IMR-90 (cell line): ENCODE results near the gene BMERB1. TPM values are rescaled to one million over a fixed set of nuclear protein-coding genes. Genes with fewer than 3 reads are reported as not detected.

Source experiments
- ATAC-seq: fragments of 200-7000 bp; cut with Tn5 transposase; 2 replicates; pipeline ENCODE4 v1.9.1; 2020; ENCODE audit warnings: low read depth, mild to moderate bottlenecking, moderate library complexity
- BruUV-seq: library from RNA; stranded (reverse); fragments of 400-500 nt; replicated peaks from 2 replicates; lab custom pipeline; 2021; lab: Mats Ljungman, UMichigan
- CTCF ChIA-PET: fragments of 300-600 bp; formaldehyde crosslinking; extraction: SDS; loops from one replicate; lab custom pipeline; 2021; ENCODE audit warnings: antibody characterized with exemption; lab: Yijun Ruan, JAX
- POLR2A ChIA-PET: fragments of 300-600 bp; sonication (Branson Sonifier 250); formaldehyde crosslinking; loops from one replicate; lab custom pipeline; 2022; ENCODE audit warnings: antibody characterized with exemption; ENCODE audit not compliant: unreplicated experiment; lab: Charles Lee
- DNase-seq: peaks from one replicate; pipeline ENCODE4 v3.0.0; 2013
- H2AFZ ChIP-seq: replicated peaks from 2 replicates; pipeline ENCODE3; 2013; ENCODE audit warnings: low read length, mild to moderate bottlenecking; ENCODE audit not compliant: poor library complexity
- H2AK5ac ChIP-seq: 2 replicates; pipeline ENCODE4 v1.6.1; 2013; ENCODE audit warnings: low read depth, low read length, inconsistent platforms
- H2AK9ac ChIP-seq: replicated peaks from 2 replicates; pipeline ENCODE3; 2013; ENCODE audit warnings: mild to moderate bottlenecking, low read depth, low read length, moderate library complexity; ENCODE audit not compliant: poor library complexity
- H2BK120ac ChIP-seq: 2 replicates; pipeline ENCODE4 v1.6.1; 2013; ENCODE audit warnings: low read depth, low read length, inconsistent platforms
- H2BK15ac ChIP-seq: 3 replicates; pipeline ENCODE4 v1.6.1; 2013; ENCODE audit warnings: low read depth, low read length, inconsistent platforms
- H2BK20ac ChIP-seq: 2 replicates; pipeline ENCODE4 v1.6.1; 2013; ENCODE audit warnings: low read depth, mild to moderate bottlenecking, inconsistent platforms, low read length, moderate library complexity
- H2BK5ac ChIP-seq: 2 replicates; pipeline ENCODE4 v1.6.1; 2013; ENCODE audit warnings: mild to moderate bottlenecking, low read depth, low read length, inconsistent platforms; ENCODE audit not compliant: poor library complexity, severe bottlenecking
- H3K14ac ChIP-seq: replicated peaks from 2 replicates; pipeline ENCODE4 v1.6.1; 2013; ENCODE audit warnings: low read depth, low read length, inconsistent platforms
- H3K18ac ChIP-seq: 2 replicates; pipeline ENCODE4 v1.6.1; 2013; ENCODE audit warnings: low read depth, low read length, control low read depth
- H3K23ac ChIP-seq: 2 replicates; pipeline ENCODE4 v1.6.1; 2013; ENCODE audit warnings: low read depth, low read length, inconsistent platforms
- H3K27ac ChIP-seq: 2 replicates; pipeline ENCODE4 v1.5.1; 2013; ENCODE audit warnings: mild to moderate bottlenecking, control low read depth, low read length; ENCODE audit not compliant: insufficient read depth
- H3K27me3 ChIP-seq: 2 replicates; pipeline ENCODE4 v1.6.1; 2013; ENCODE audit warnings: low read length; ENCODE audit not compliant: control insufficient read depth, insufficient read depth
- H3K36me3 ChIP-seq: 2 replicates; pipeline ENCODE4 v1.6.1; 2013; ENCODE audit warnings: low read length, mixed read lengths; ENCODE audit not compliant: control insufficient read depth, insufficient read depth
- H3K4ac ChIP-seq: 2 replicates; pipeline ENCODE4 v1.6.1; 2013; ENCODE audit warnings: low read depth, low read length, inconsistent platforms
- H3K4me1 ChIP-seq: 2 replicates; pipeline ENCODE4 v1.6.1; 2013; ENCODE audit warnings: low read length, mixed read lengths; ENCODE audit not compliant: control insufficient read depth, insufficient read depth
- H3K4me2 ChIP-seq: 2 replicates; pipeline ENCODE4 v1.6.1; 2013; ENCODE audit warnings: low read depth, mild to moderate bottlenecking, control low read depth, low read length, moderate library complexity
- H3K4me3 ChIP-seq: 2 replicates; pipeline ENCODE4 v1.5.1; 2013; ENCODE audit warnings: low read depth, mild to moderate bottlenecking, control low read depth, low read length, moderate library complexity; ENCODE audit not compliant: insufficient read depth
- H3K56ac ChIP-seq: 2 replicates; pipeline ENCODE4 v1.6.1; 2013; ENCODE audit warnings: low read length, inconsistent platforms; ENCODE audit not compliant: insufficient read depth; ENCODE audit errors: extremely low read depth
- H3K79me1 ChIP-seq, 2 experiments: 2 replicates each; pipeline ENCODE4 v1.6.1; 2013; ENCODE audit warnings: low read length in 2 of 2, inconsistent platforms in 1 of 2, low read depth in 1 of 2
- H3K9ac ChIP-seq: 2 replicates; pipeline ENCODE4 v1.6.1; 2013; ENCODE audit warnings: low read depth, low read length, control low read depth
- H3K9me1 ChIP-seq: 2 replicates; pipeline ENCODE4 v1.6.1; 2013; ENCODE audit warnings: low read length, inconsistent platforms; ENCODE audit not compliant: insufficient read depth
- H3K9me3 ChIP-seq: 2 replicates; pipeline ENCODE4 v1.6.1; 2013; ENCODE audit warnings: low read length; ENCODE audit not compliant: control insufficient read depth, insufficient read depth
- H4K20me1 ChIP-seq: 2 replicates; pipeline ENCODE4 v1.6.1; 2013; ENCODE audit warnings: low read length, inconsistent platforms; ENCODE audit not compliant: insufficient read depth
- H4K5ac ChIP-seq: 2 replicates; pipeline ENCODE4 v1.6.1; 2013; ENCODE audit warnings: mild to moderate bottlenecking, low read depth, low read length, control low read depth
- H4K8ac ChIP-seq, 2 experiments: 2 replicates each; pipeline ENCODE4 v1.6.1; 2013; ENCODE audit warnings: low read depth in 2 of 2, low read length in 2 of 2, control low read depth in 1 of 2, inconsistent platforms in 1 of 2
- H4K91ac ChIP-seq: 2 replicates; pipeline ENCODE4 v1.6.1; 2013; ENCODE audit warnings: low read depth, low read length, inconsistent platforms; ENCODE audit not compliant: insufficient read depth
- ELK1 ChIP-seq: fragments of 150-350 bp; IDR thresholded peaks from 2 replicates; pipeline ENCODE4 v1.6.1; 2016; ENCODE audit warnings: low read depth, mild to moderate bottlenecking, low read length, moderate library complexity, borderline replicate concordance
- NFE2L2 ChIP-seq: fragments of 150-350 bp; IDR thresholded peaks from 2 replicates; pipeline ENCODE4 v1.6.1; 2016; ENCODE audit warnings: low read depth, mild to moderate bottlenecking, low read length
- WGBS, 2 experiments: methylation state at CpG; one replicate each; pipeline versions ENCODE4 v1.1.5 to v1.1.7; 2013; ENCODE audit warnings: missing lambda C conversion rate in 2 of 2; ENCODE audit not compliant: insufficient read length in 1 of 2; ENCODE audit errors: extremely low coverage in 2 of 2; 5-methylcytosine and 5-hydroxymethylcytosine counted together
- dilution Hi-C: fragments of 300-500 bp; cut with HindIII; formaldehyde crosslinking; loops from one replicate; pipeline ENCODE4 v1.14.3; 2018; ENCODE audit warnings: low sequenced_read_pairs; ENCODE audit not compliant: unreplicated experiment
- in situ Hi-C: fragments of 300-500 bp; cut with MboI; formaldehyde crosslinking; loops from 3 replicates; pipeline ENCODE4 v1.14.3; 2019; ENCODE audit warnings: low sequenced_read_pairs, inconsistent platforms, mixed read lengths
- intact Hi-C: fragments of 100-400 bp; cut with micrococcal nuclease; formaldehyde crosslinking; loops from 2 replicates; pipeline ENCODE4 v1.10.0; 2022
- polyA plus RNA-seq, 3 experiments: library from polyadenylated mRNA; depleted of rRNA; stranded (reverse); fragments of >200 nt; gene quantifications; 2 replicates each; pipeline ENCODE4 v1.2.3, GENCODE V29; 2012; ENCODE audit warnings: low replicate concordance in 1 of 3
- total RNA-seq: library from RNA; depleted of rRNA; stranded (reverse); fragments of >200 nt; gene quantifications from 2 replicates; pipeline ENCODE4 v1.2.3, GENCODE V29; 2012

Gene BMERB1
- total and polyA plus RNA-seq, 2 of the 4 experiments (the other 2 are of a cell fraction) = 22.6 to 32.9 TPM

- H3K4me3 ChIP-seq = no peak overlapping the region
- dilution Hi-C loops (no loop called here), in situ Hi-C loops (no loop called here), intact Hi-C loops (no loop called here)
- no peak overlapping the region for H3K56ac ChIP-seq
- no TSS peak for BruUV-seq
- no peak overlapping the region for H4K5ac ChIP-seq
- TF ChIP-seq NFE2L2 (no peak), ELK1 (no peak)
- no peak overlapping the region for H2BK15ac ChIP-seq
- peak overlapping the region; percentile 56; the same call in 1 of the 2 replicates for H2AK5ac ChIP-seq
- CTCF ChIA-PET = no interaction called here
- no peak overlapping the region for H3K27ac ChIP-seq
- peaks cover 16 to 21% of the 10 kb centered on the region in 2 experiments for H3K79me1 ChIP-seq
- H4K8ac ChIP-seq = no peak overlapping the region
- H2BK20ac ChIP-seq = no peak overlapping the region
- no peak overlapping the region for H3K4me2 ChIP-seq
- POLR2A ChIA-PET = no interaction called here
- no peak overlapping the region for H3K9ac ChIP-seq
- no peak overlapping the region for H3K23ac ChIP-seq
- no peak overlapping the region for H3K4ac ChIP-seq
- H2BK5ac ChIP-seq = no peak overlapping the region
- H3K18ac ChIP-seq = no peak overlapping the region
- H3K9me1 ChIP-seq = peaks cover 11% of the 10 kb centered on the region
- no peak for ATAC-seq
- no CpG with 5 or more reads among the region's 9 CpGs for WGBS, 2 experiments
- DNase-seq = no peak
- H2AFZ ChIP-seq = no peak overlapping the region
- peaks cover 7% of the 10 kb centered on the region for H3K4me1 ChIP-seq
- no peak overlapping the region for H2AK9ac ChIP-seq
- peaks cover 13% of the 10 kb centered on the region for H4K20me1 ChIP-seq
- H3K36me3 ChIP-seq = peaks cover 18% of the 10 kb centered on the region
- no peaks in the 10 kb centered on the region for H3K9me3 ChIP-seq
- H2BK120ac ChIP-seq = no peak overlapping the region
- H3K27me3 ChIP-seq = no peaks in the 10 kb centered on the region
- 0 out of 2 replicates have a peak overlapping the region, but pooled peaks have one; percentile 40 for H4K91ac ChIP-seq
- H3K14ac ChIP-seq = no peak overlapping the region
Measured at GRCh38 chr16:15519790-15520189, 85.4 kb downstream of the BMERB1 start.
